Measurements from ENCODE around the gene ACO2.

DNA sequence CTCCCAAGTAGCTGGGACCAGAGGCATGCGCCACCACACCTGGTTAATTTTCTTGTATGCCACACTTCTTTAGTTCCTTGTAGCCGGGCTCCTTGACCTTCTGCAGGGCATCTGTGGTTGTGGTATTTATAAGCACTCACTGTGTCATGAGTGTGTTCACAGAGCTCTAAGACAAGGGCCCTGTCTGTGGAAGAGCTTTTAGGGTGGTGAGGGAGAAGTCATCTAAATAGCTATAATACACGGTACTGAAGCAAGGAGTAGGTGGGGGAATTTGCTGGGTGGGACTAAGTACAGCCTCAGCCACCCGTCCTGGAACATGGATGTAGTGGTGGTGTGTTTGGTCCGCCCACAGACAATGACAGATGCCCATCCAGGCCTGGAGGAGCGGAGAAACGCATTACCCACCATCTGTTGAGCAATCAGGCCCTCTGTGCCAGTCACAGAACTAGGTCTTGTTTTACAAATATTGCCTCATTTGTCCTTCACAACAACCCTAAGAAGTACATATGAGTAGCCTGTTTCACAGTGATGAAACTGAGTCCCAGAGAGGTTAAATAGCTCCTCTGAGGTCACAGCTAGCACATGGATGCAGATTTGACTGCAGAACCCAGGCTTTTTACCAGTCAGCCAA lies 10.1 kb downstream of the ACO2 start:
- TF ChIP-seq, protein P1, sequence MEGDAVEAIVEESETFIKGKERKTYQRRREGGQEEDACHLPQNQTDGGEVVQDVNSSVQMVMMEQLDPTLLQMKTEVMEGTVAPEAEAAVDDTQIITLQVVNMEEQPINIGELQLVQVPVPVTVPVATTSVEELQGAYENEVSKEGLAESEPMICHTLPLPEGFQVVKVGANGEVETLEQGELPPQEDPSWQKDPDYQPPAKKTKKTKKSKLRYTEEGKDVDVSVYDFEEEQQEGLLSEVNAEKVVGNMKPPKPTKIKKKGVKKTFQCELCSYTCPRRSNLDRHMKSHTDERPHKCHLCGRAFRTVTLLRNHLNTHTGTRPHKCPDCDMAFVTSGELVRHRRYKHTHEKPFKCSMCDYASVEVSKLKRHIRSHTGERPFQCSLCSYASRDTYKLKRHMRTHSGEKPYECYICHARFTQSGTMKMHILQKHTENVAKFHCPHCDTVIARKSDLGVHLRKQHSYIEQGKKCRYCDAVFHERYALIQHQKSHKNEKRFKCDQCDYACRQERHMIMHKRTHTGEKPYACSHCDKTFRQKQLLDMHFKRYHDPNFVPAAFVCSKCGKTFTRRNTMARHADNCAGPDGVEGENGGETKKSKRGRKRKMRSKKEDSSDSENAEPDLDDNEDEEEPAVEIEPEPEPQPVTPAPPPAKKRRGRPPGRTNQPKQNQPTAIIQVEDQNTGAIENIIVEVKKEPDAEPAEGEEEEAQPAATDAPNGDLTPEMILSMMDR (IDR thresholded peaks at IDR 0.05) = no peak
- no peak for TF ChIP-seq POLR2A (IDR thresholded peaks at IDR 0.05)
